Measurements from ENCODE around the gene SUN1.
"Not testable (repeated sequence)": the region's sequence is repeated elsewhere in the genome, so short reads cannot be mapped to it uniquely, and the experiment has no call there.

SUN1 gene

DNA sequence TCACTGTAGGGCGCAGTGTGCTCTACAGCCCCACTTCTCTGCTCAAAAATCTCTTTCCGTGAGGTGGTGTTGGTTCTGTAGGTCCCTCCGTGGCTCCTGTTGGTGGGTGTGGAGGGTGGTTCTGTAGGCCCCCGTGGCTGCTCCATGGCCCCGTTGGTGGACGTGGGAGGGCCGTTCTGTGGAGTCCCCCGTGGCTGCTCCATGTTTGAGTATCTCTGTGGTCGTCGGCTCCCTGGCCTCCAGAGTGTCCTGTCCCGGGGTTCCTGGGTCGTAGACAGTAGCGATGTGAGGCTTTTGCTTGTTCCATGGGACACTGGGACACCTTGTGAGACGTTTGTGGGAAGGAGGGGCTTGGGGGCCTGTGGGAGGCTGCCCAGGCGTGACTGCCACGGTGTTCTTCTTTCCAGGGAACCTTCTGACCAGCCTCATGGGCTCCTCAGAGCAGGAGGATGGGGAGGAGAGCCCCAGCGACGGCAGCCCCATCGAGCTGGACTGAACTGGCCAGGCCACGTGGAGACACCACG is 62.7 kb downstream of the SUN1 start:
- DNase-seq: no peak

GRCh38 chr7:895451-896052 is 63.3 kb downstream of the SUN1 start:
- DNase-seq: no peak

DNA sequence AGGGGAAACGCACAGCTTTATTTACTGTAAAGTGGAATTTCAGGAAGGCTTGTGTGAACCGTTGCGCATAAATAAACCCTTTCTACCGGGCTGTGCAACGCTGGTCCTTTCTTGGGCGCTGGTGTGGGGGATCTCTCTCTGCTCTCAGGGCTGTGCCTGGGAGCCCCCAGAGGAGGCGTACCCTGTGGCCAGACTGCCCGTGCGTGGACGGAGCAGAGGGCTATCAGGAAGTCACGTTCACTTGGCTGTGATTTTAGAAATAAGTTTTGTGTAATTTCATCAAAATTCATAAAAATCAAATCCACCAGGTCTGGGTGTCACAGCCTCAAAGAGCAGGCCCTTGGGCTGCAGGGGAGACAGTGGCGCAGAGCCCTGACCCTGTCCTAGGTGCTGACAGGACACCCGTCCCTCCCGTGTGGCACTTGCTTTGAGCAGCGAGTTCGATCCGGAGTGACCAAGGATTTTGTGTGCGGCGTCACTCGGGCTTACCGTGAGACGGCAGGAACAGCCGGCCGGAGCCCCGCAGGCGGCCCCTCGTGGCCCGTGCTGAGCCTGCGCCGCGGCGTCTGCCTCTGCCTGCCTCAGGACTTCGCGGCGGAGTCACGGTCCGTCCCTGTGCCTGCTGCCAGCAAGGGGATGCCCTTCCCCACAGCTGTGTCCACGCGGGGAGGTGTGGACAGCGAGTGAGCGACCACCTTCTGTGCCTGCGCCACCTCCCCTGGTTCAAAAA is 64.2 kb downstream of the SUN1 start:
- no peak for DNase-seq

DNA sequence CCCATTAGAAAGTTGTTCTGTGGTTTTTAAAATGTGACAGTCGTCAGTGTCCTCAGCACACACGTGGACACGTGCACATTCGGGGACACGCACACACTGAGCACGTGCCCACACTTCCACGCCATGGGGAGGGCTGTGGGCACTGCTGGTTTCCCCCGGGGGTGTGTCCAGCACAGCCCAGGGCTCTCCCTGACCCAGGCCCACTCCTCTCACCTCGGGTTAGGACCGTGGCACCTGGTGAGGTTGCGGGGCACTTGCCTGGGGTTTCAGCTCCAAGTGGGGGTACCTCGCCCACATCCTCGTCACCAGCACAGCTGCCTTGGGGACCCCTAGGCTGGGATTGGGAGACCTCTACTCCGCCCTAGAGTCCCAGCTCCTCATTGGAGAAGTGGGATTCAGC is 64.8 kb downstream of the SUN1 start:
- no peak for DNase-seq

DNA sequence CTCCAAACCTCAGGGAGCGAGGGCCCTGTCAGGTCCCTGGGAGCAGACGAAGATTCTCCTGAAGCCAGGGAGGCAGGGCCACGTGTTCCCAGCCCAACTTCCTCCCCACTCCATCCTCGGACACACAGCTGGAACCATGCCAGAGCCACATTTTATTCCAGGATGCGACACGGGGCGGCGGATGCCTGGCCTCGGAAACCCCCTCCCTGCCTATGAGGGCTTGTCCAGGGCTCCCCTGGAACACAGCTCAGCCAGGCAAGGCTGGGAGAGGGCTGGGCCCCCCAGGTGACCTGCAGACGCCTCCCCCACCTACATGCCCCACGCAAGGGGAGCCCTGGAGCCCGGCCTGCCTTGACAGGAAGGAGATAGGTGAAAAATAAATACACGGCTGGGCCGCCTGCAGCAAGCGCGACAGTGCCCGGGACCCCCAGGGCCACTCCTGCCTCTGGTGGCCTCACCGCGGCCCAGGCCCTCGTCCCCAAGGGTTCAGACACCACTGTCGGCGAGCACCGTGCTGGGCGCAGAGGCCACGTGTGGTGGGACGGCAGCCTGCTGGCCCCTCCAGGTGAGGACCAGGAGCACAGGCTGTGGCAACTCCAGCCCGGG is 65.6 kb downstream of the SUN1 start:
- no peak for DNase-seq

- no peak for DNase-seq
Measured at GRCh38 chr7:898460-898854, 66.2 kb downstream of the SUN1 start.

- no peak for DNase-seq
Measured at GRCh38 chr7:898855-899681, 66.8 kb downstream of the SUN1 start.

- no peak for DNase-seq
Measured at GRCh38 chr7:899806-900205, 67.5 kb downstream of the SUN1 start.

DNA sequence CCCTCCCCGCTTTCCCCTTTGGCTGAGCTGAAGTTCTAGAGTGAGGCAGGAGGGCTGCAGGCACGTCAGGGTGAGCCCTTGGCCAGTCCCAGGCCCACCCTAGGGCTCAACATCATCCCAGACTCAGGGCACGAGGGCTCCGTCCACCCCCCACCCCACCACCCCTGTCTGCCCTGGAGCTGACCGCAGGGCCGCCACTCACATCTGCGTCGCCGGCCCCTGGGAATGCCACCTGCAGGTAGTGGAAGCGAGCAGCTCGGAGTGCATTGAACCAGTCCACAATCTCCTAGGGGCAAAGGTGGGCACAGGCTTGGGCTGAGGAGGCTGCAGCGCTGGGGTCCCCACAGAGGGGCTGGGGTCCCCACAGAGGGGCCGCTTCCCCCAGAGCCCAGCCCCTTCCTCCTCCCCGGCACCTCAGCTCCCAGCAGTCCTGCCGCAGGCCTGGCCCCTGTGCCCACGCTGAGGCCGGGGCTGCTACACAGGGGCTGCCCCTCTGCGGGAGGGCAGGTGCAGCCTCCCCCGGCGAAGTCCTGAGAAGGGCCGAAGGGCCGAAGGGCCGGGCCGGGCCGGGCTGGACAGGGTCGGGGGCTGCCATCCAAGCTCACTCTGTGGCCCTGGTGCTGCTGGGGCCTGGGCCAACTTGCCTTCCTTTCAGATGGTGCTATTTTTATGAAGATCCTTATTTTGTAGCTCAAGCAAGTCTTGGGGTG is 68.2 kb downstream of the SUN1 start:
- DNase-seq: no peak

- no peak for DNase-seq
Measured at GRCh38 chr7:901041-901387, 68.7 kb downstream of the SUN1 start.

- DNase-seq: peak; percentile 61
Measured at GRCh38 chr7:901388-902154, 69.3 kb downstream of the SUN1 start.

DNA sequence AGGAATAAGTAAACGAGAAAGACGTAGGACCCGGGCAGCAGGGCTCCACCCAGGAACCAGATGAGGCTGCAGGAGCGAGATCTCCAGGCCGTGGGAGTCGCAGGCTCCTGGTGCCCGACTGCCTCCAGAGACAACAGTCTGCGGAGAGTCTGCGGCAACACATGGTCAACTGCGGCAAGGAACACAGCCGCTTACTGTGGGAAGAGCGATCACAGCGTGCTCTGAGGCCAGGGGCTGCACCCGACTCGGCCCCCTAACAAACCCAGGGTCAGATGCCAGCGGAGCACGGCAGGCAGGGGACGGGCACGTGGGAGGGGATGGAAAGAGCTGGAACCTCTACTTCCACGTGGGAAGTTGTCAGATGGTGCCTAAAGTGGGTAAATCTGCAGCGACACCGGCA is 70.7 kb downstream of the SUN1 start:
- DNase-seq: no peak

DNA sequence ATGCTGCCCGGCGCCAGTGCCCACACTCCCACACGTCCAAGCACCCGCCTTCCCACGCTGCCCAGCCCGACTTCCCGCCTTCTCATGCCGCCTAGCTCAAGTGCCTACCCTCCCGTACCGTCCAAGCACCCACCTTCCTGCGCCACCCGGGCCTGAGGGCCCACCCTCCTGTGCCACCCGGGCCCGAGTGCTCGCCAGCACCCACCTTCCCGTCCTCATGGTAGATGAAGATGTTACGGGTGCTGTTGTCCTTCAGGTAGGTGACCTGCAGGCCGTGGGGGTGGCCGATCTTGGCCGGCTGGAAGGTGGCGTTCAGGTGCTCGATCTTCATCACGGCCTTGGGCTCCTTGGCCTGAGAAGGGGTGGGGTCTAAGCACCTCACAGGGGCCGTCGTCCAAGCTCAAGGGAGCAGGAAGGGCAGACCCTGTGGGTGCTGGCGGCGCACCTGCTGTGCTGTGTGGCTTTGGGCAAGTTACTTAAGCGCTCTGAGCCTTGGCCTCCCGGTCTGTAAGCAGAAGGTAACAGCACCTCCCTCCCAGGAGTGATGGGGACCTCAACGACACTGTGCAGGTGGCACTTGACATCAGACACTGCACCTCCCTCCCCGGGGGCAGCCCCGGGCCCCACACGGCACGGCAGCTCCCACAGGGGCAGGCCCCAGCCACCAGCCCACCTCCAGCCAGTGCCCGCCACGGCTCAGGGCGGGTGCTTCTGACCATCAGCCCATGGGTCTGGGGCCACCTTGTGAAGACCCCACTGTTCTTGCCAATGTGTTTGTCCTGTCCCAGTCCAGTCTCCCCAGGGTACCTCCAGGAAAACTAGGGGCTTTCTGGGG is 71.9 kb downstream of the SUN1 start:
- no peak for DNase-seq

GRCh38 chr7:904847-905246 is 72.6 kb downstream of the SUN1 start:
- no peak for DNase-seq

GRCh38 chr7:906776-907157 is 74.5 kb downstream of the SUN1 start:
- no peak for DNase-seq

- DNase-seq: no peak
Measured at GRCh38 chr7:907158-907980, 75.1 kb downstream of the SUN1 start.

DNA sequence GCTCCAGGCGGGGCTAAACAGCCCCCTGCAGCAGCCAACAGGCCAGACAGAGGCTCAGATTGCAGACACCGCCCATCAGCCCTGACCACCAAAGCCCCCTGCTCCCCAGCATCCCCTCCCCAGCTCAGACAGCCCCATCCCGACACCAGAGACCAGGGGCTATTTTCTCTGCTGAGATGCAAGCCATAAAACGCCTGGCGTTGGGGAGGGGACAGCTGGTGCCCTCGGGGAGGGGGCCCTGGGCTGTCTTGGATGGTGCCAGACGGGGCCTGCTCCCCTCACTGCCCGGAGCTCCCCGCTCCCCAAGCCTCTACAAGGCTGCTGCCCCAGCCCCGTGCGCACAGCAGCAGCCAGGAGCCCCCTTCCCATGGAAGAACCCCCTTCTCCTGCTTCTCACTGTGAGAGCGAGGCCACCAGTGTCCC is 75.9 kb downstream of the SUN1 start:
- no peak for DNase-seq

GRCh38 chr7:908591-909357 is 76.5 kb downstream of the SUN1 start:
- not testable (repeated sequence) for DNase-seq
